KBM-7 (cell line): ENCODE results near the gene HOXA11.

Experiments
- DNase-seq: peaks from one replicate; pipeline ENCODE4 v3.0.0-alpha.2; 2015
- in situ Hi-C: fragments of 300-500 bp; cut with MboI; formaldehyde crosslinking; loops from 2 replicates; pipeline ENCODE4 v1.14.3; 2020; ENCODE audit warnings: low sequenced_read_pairs, low pct_unique_long_range_greater_than_20kb, mixed read lengths

HOXA11 gene

GRCh38 chr7:27184337-27185012 is 557 bp downstream of the HOXA11 start:
- in situ Hi-C loops: loop anchor here (25.0 kb wide), 1 partner anchor 822 kb away; no protein-coding TSS in a partner anchor
- peak; percentile 64 for DNase-seq

- in situ Hi-C loops: loop anchor here (25.0 kb wide), 1 partner anchor 822 kb away; no protein-coding TSS in a partner anchor
- DNase-seq: no peak
Observed at GRCh38 chr7:27183682-27184336, 1.2 kb downstream of the HOXA11 start.

- no peak for DNase-seq
- in situ Hi-C loops: loop anchor here (25.0 kb wide), 1 partner anchor 821 kb away; no protein-coding TSS in a partner anchor
Observed at GRCh38 chr7:27182861-27183681, 2.0 kb downstream of the HOXA11 start.

- DNase-seq: no peak
- in situ Hi-C loops: loop anchor here (25.0 kb wide), 1 partner anchor 820 kb away; no protein-coding TSS in a partner anchor
Observed at GRCh38 chr7:27182285-27182841, 2.7 kb downstream of the HOXA11 start.

GRCh38 chr7:27181795-27182275 is 3.2 kb downstream of the HOXA11 start:
- in situ Hi-C loops: loop anchor here (25.0 kb wide), 1 partner anchor 820 kb away; no protein-coding TSS in a partner anchor

GRCh38 chr7:27180431-27181420 is 4.3 kb downstream of the HOXA11 start:
- in situ Hi-C loops: loop anchor here (25.0 kb wide), 1 partner anchor 818 kb away; no protein-coding TSS in a partner anchor
- no peak for DNase-seq

More at GRCh38 chr7:27181795-27182275, 3.2 kb downstream of the HOXA11 start:
- DNase-seq: no peak

GRCh38 chr7:27179503-27180430 is 5.3 kb downstream of the HOXA11 start:
- DNase-seq: peak; percentile 90
- in situ Hi-C loops: loop anchor here (25.0 kb wide), 1 partner anchor 817 kb away; no protein-coding TSS in a partner anchor

GRCh38 chr7:27179030-27179429 is 6.0 kb downstream of the HOXA11 start:
- in situ Hi-C loops: loop anchor here (25.0 kb wide), 1 partner anchor 817 kb away; no protein-coding TSS in a partner anchor
- DNase-seq: no peak

GRCh38 chr7:27178366-27178765 is 6.7 kb downstream of the HOXA11 start:
- in situ Hi-C loops: loop anchor here (25.0 kb wide), 1 partner anchor 816 kb away; no protein-coding TSS in a partner anchor

GRCh38 chr7:27177795-27178320 is 7.2 kb downstream of the HOXA11 start:
- no peak for DNase-seq
- in situ Hi-C loops: loop anchor here (25.0 kb wide), 1 partner anchor 816 kb away; no protein-coding TSS in a partner anchor

More at GRCh38 chr7:27178366-27178765, 6.7 kb downstream of the HOXA11 start:
- DNase-seq: no peak

- DNase-seq: no peak
- in situ Hi-C loops: loop anchor here (25.0 kb wide), 1 partner anchor 815 kb away; no protein-coding TSS in a partner anchor
Observed at GRCh38 chr7:27176962-27177794, 7.9 kb downstream of the HOXA11 start.

GRCh38 chr7:27176524-27176845 is 8.5 kb downstream of the HOXA11 start:
- in situ Hi-C loops: loop anchor here (25.0 kb wide), 1 partner anchor 814 kb away; no protein-coding TSS in a partner anchor
- no peak for DNase-seq

- DNase-seq: no peak
- in situ Hi-C loops: loop anchor here (25.0 kb wide), 1 partner anchor 814 kb away; no protein-coding TSS in a partner anchor
Observed at GRCh38 chr7:27175626-27176523, 9.2 kb downstream of the HOXA11 start.

- in situ Hi-C loops: loop anchor here (25.0 kb wide), 2 partner anchors 813 to 1313 kb away; no protein-coding TSS in a partner anchor
- DNase-seq: peak; percentile 31
Observed at GRCh38 chr7:27174874-27175625, 10.0 kb downstream of the HOXA11 start.
